T-helper 17 cell (primary cell): ENCODE data around the gene NCAM2. TPM values are rescaled to one million over a fixed set of nuclear protein-coding genes. Genes with fewer than 3 reads are reported as not detected.

Source experiments
- ATAC-seq: fragments of 150-1000 bp; cut with Tn5 transposase; 2 replicates; pipeline ENCODE4 v1.10.0; 2021; ENCODE audit warnings: mild to moderate bottlenecking, moderate library complexity
- DNase-seq, 3 donors: peaks; one replicate each; pipeline versions ENCODE4 v3.0.0 to v3.0.0-alpha.2; 2020 to 2021
- H3K9me3 ChIP-seq: one replicate; pipeline ENCODE4 v1.7.0; 2013; ENCODE audit warnings: low read length, mild to moderate bottlenecking; ENCODE audit not compliant: control insufficient read depth, poor library complexity, severe bottlenecking
- H3K27ac Mint-ChIP-seq: one replicate; pipeline ENCODE4 v1.8.0; 2022; ENCODE audit warnings: mild to moderate bottlenecking, moderate library complexity, mixed read lengths
- H3K27me3 Mint-ChIP-seq: one replicate; pipeline ENCODE4 v1.8.0; 2022; ENCODE audit warnings: mixed read lengths
- H3K36me3 Mint-ChIP-seq: one replicate; pipeline ENCODE4 v1.8.0; 2022; ENCODE audit warnings: low read depth, mixed read lengths
- H3K4me1 Mint-ChIP-seq: one replicate; pipeline ENCODE4 v1.8.0; 2022; ENCODE audit warnings: mild to moderate bottlenecking, mixed read lengths
- H3K4me3 Mint-ChIP-seq: one replicate; pipeline ENCODE4 v1.8.0; 2022; ENCODE audit warnings: mild to moderate bottlenecking, moderate library complexity, mixed read lengths
- total RNA-seq, 4 donors: library from RNA in 2 of 4; stranded (reverse) in 2 of 4; gene quantifications; one replicate each; pipeline ENCODE4 v1.2.3 and lab custom pipeline; 2022 to 2026

NCAM2 gene
- total RNA-seq, 2 donors from 2014 or later, result not detected

DNA sequence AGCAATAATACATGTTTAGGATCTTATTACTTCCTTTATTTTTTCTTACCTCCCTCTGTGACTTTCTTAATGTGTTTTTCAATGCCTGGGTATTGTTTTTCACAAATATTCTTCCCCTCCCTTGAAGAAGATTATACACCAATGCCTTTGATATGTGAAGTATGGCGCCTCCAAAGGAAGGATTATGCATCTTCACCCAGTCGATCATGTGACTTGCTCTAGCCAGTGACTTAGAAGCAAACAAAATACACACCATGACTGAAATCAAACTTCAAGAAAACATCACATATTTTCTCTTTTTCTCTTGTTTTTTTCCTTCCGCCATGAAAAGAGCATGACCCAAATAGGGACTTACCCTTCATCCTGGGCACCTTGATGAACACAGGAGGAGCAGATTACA is 297.1 kb downstream of the NCAM2 start:
- H3K9me3 ChIP-seq, result no peaks in the 10 kb centered on the region
- Mint-ChIP-seq H3K27me3 (no peaks in the 10 kb centered on the region), H3K4me1 (no peaks in the 10 kb centered on the region), H3K27ac (no peak overlapping the region), H3K4me3 (no peak overlapping the region), H3K36me3 (no peaks in the 10 kb centered on the region)
- no peak for ATAC-seq
- no peak for DNase-seq

- H3K4me3 Mint-ChIP-seq, result no peak overlapping the region
These were observed 299.0 kb downstream of the NCAM2 start for GRCh38 chr21:21297211-21297610.

GRCh38 chr21:21301013-21301412 is 302.8 kb downstream of the NCAM2 start:
- ATAC-seq, result no peak
- H3K27me3 Mint-ChIP-seq, result no peaks in the 10 kb centered on the region
- H3K36me3 Mint-ChIP-seq, result no peaks in the 10 kb centered on the region
- no peak overlapping the region for H3K4me3 Mint-ChIP-seq
- H3K9me3 ChIP-seq, result no peaks in the 10 kb centered on the region
- no peak for DNase-seq
- no peaks in the 10 kb centered on the region for H3K4me1 Mint-ChIP-seq
- no peak overlapping the region for H3K27ac Mint-ChIP-seq

More at GRCh38 chr21:21297211-21297610, 299.0 kb downstream of the NCAM2 start:
- no peak overlapping the region for H3K27ac Mint-ChIP-seq
- H3K4me1 Mint-ChIP-seq, result no peaks in the 10 kb centered on the region
- H3K27me3 Mint-ChIP-seq, result no peaks in the 10 kb centered on the region
- DNase-seq (no peak), ATAC-seq (no peak)
- no peaks in the 10 kb centered on the region for H3K9me3 ChIP-seq
- H3K36me3 Mint-ChIP-seq, result no peaks in the 10 kb centered on the region

- ATAC-seq (no peak), DNase-seq (no peak)
- Mint-ChIP-seq H3K27ac (no peak overlapping the region), H3K27me3 (no peaks in the 10 kb centered on the region), H3K4me3 (no peak overlapping the region), H3K4me1 (no peaks in the 10 kb centered on the region), H3K36me3 (no peaks in the 10 kb centered on the region)
- no peaks in the 10 kb centered on the region for H3K9me3 ChIP-seq
These were observed 311.3 kb downstream of the NCAM2 start for GRCh38 chr21:21309510-21309909.

- Mint-ChIP-seq H3K4me1 (no peaks in the 10 kb centered on the region), H3K27ac (no peak overlapping the region), H3K4me3 (no peak overlapping the region), H3K27me3 (no peaks in the 10 kb centered on the region), H3K36me3 (no peaks in the 10 kb centered on the region)
- no peaks in the 10 kb centered on the region for H3K9me3 ChIP-seq
- ATAC-seq (no peak), DNase-seq (no peak)
These were observed 326.1 kb downstream of the NCAM2 start for GRCh38 chr21:21324297-21324696.

GRCh38 chr21:21332492-21332891 is 334.3 kb downstream of the NCAM2 start:
- Mint-ChIP-seq H3K27ac (no peak overlapping the region), H3K4me1 (no peaks in the 10 kb centered on the region), H3K36me3 (no peaks in the 10 kb centered on the region), H3K27me3 (no peaks in the 10 kb centered on the region), H3K4me3 (no peak overlapping the region)
- ATAC-seq, result no peak
- H3K9me3 ChIP-seq, result no peaks in the 10 kb centered on the region
- DNase-seq, result no peak

- Mint-ChIP-seq H3K36me3 (no peaks in the 10 kb centered on the region), H3K27me3 (no peaks in the 10 kb centered on the region)
These were observed 342.8 kb downstream of the NCAM2 start for GRCh38 chr21:21341041-21341440.

GRCh38 chr21:21345296-21345695 is 347.1 kb downstream of the NCAM2 start:
- DNase-seq, result no peak
- Mint-ChIP-seq H3K27ac (no peak overlapping the region), H3K27me3 (no peaks in the 10 kb centered on the region), H3K36me3 (no peaks in the 10 kb centered on the region), H3K4me3 (no peak overlapping the region), H3K4me1 (no peaks in the 10 kb centered on the region)
- H3K9me3 ChIP-seq, result no peaks in the 10 kb centered on the region
- ATAC-seq, result no peak

More at GRCh38 chr21:21341041-21341440, 342.8 kb downstream of the NCAM2 start:
- H3K9me3 ChIP-seq, result no peaks in the 10 kb centered on the region
- no peak for DNase-seq
- ATAC-seq, result no peak
- no peaks in the 10 kb centered on the region for H3K4me1 Mint-ChIP-seq
- no peak overlapping the region for H3K4me3 Mint-ChIP-seq
- no peak overlapping the region for H3K27ac Mint-ChIP-seq

- H3K27ac Mint-ChIP-seq, result no peak overlapping the region
These were observed 347.7 kb downstream of the NCAM2 start for GRCh38 chr21:21345872-21346271.

DNA sequence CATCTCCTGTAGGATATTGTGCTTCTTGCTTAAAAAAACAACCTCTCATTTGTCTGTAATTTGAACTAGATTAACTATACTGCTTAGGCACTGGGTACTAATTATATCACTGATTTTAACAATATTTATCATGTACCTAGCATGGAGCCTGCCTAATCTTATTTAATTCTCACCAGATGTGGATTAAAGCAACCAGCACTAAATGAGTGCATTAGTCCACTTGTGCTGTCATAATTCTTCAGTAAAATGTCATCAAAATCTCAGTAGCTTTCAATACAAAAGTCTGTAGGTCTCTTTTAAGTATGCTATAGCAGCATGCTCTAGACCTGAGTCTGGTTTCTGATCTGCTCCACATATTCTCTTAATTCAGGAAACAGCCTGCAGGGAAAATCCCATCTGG is 368.1 kb downstream of the NCAM2 start:
- ATAC-seq (no peak), DNase-seq (no peak)
- no peaks in the 10 kb centered on the region for H3K27me3 Mint-ChIP-seq
- no peaks in the 10 kb centered on the region for H3K9me3 ChIP-seq
- no peaks in the 10 kb centered on the region for H3K4me1 Mint-ChIP-seq
- H3K27ac Mint-ChIP-seq, result no peak overlapping the region
- H3K4me3 Mint-ChIP-seq, result no peak overlapping the region
- no peaks in the 10 kb centered on the region for H3K36me3 Mint-ChIP-seq

More at GRCh38 chr21:21345872-21346271, 347.7 kb downstream of the NCAM2 start:
- no peaks in the 10 kb centered on the region for H3K36me3 Mint-ChIP-seq
- H3K4me3 Mint-ChIP-seq, result no peak overlapping the region
- H3K27me3 Mint-ChIP-seq, result no peaks in the 10 kb centered on the region
- ATAC-seq (no peak), DNase-seq (no peak)
- H3K9me3 ChIP-seq, result no peaks in the 10 kb centered on the region
- H3K4me1 Mint-ChIP-seq, result no peaks in the 10 kb centered on the region

- Mint-ChIP-seq H3K36me3 (no peaks in the 10 kb centered on the region), H3K4me3 (no peak overlapping the region)
- ATAC-seq, result no peak
These were observed 369.4 kb downstream of the NCAM2 start for GRCh38 chr21:21367583-21367982.

GRCh38 chr21:21373969-21374368 is 375.8 kb downstream of the NCAM2 start:
- no peak overlapping the region for H3K27ac Mint-ChIP-seq
- no peaks in the 10 kb centered on the region for H3K36me3 Mint-ChIP-seq

More at GRCh38 chr21:21367583-21367982, 369.4 kb downstream of the NCAM2 start:
- no peaks in the 10 kb centered on the region for H3K27me3 Mint-ChIP-seq
- H3K9me3 ChIP-seq, result no peaks in the 10 kb centered on the region
- no peak for DNase-seq
- no peaks in the 10 kb centered on the region for H3K4me1 Mint-ChIP-seq
- no peak overlapping the region for H3K27ac Mint-ChIP-seq

GRCh38 chr21:21383126-21383525 is 384.9 kb downstream of the NCAM2 start:
- no peak overlapping the region for H3K4me3 Mint-ChIP-seq
- ATAC-seq (no peak), DNase-seq (no peak)
- H3K9me3 ChIP-seq, result no peaks in the 10 kb centered on the region
- no peaks in the 10 kb centered on the region for H3K4me1 Mint-ChIP-seq
- H3K27me3 Mint-ChIP-seq, result no peaks in the 10 kb centered on the region
- no peak overlapping the region for H3K27ac Mint-ChIP-seq
- H3K36me3 Mint-ChIP-seq, result no peaks in the 10 kb centered on the region

More at GRCh38 chr21:21373969-21374368, 375.8 kb downstream of the NCAM2 start:
- no peak for DNase-seq
- Mint-ChIP-seq H3K4me1 (no peaks in the 10 kb centered on the region), H3K27me3 (no peaks in the 10 kb centered on the region), H3K4me3 (no peak overlapping the region)
- no peak for ATAC-seq
- no peaks in the 10 kb centered on the region for H3K9me3 ChIP-seq

DNA sequence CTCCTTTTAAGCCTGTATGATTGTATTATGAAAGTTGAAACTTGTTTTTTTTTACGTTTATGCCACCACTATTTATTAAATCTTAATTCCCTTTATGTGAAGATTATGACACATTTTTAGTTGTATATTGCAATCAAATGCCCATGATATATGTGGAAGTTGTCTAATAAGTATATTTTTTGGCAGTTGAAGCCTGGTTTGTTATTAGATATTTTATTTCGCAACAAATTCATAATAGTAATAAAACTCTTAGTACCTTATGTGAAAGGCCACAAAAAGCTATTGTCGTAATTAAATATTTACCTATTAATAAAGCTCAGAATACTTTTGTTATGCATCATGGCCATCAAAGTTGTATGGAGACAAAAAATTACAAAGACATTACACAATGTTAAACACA is 386.8 kb downstream of the NCAM2 start:
- no peaks in the 10 kb centered on the region for H3K9me3 ChIP-seq
- Mint-ChIP-seq H3K36me3 (no peaks in the 10 kb centered on the region), H3K4me1 (no peaks in the 10 kb centered on the region), H3K27ac (no peak overlapping the region), H3K27me3 (no peaks in the 10 kb centered on the region), H3K4me3 (no peak overlapping the region)
- DNase-seq (no peak), ATAC-seq (no peak)
